ENCODE measurements around the gene SRMS.

The SRMS gene

GRCh38 chr20:63556873-63557478 lies 9.4 kb upstream of the SRMS start:
- Histone ChIP-seq H3K4me3 (ENCODE audit: low read depth in 1 of 2, low read length in 1 of 2) (no peak overlapping the region), H3K36me3 (peaks cover 65% of the 10 kb centered on the region), H3K9me3 (peaks cover 2% of the 10 kb centered on the region), H3K4me1 (ENCODE audit: control insufficient read depth in 1 of 2, insufficient read depth in 1 of 2, low read depth in 1 of 2, low read length in 1 of 2) (peaks cover 9 to 17% of the 10 kb centered on the region in 2 experiments), H3K27ac (no peak overlapping the region), H3K27me3 (peaks cover 48% of the 10 kb centered on the region)
- no peak for TF ChIP-seq CTCF (IDR thresholded peaks at IDR 0.05)

GRCh38 chr20:63555661-63556381 lies 8.3 kb upstream of the SRMS start:
- TF ChIP-seq CTCF (IDR thresholded peaks at IDR 0.05), result no peak
- H3K36me3 ChIP-seq, result peaks cover 53% of the 10 kb centered on the region

GRCh38 chr20:63554361-63555278 lies 7.1 kb upstream of the SRMS start:
- Histone ChIP-seq H3K4me1 (ENCODE audit: control insufficient read depth in 1 of 2, insufficient read depth in 1 of 2, low read depth in 1 of 2, low read length in 1 of 2) (peaks cover 9 to 17% of the 10 kb centered on the region in 2 experiments), H3K27ac (no peak overlapping the region), H3K9me3 (no peaks in the 10 kb centered on the region), H3K36me3 (peaks cover 41% of the 10 kb centered on the region), H3K27me3 (peaks cover 72% of the 10 kb centered on the region), H3K4me3 (ENCODE audit: low read depth in 1 of 2, low read length in 1 of 2) (peak overlapping the region; percentile 32 to 55)
- TF ChIP-seq CTCF (IDR thresholded peaks at IDR 0.05), result no peak

More at GRCh38 chr20:63555661-63556381, 8.3 kb upstream of the SRMS start:
- peaks cover 2% of the 10 kb centered on the region for H3K9me3 ChIP-seq
- peaks cover 9 to 17% of the 10 kb centered on the region in 2 experiments for H3K4me1 ChIP-seq (ENCODE audit: control insufficient read depth in 1 of 2, insufficient read depth in 1 of 2, low read depth in 1 of 2, low read length in 1 of 2)
- peaks cover 60% of the 10 kb centered on the region for H3K27me3 ChIP-seq
- no peak overlapping the region for H3K27ac ChIP-seq
- H3K4me3 ChIP-seq (ENCODE audit: low read depth in 1 of 2, low read length in 1 of 2), result no peak overlapping the region

- Histone ChIP-seq H3K9me3 (no peaks in the 10 kb centered on the region), H3K27me3 (peaks cover 79% of the 10 kb centered on the region), H3K27ac (peak within 1 kb of the TSS; percentile 21), H3K4me3 (ENCODE audit: low read depth in 1 of 2, low read length in 1 of 2) (peak within 1 kb of the TSS; percentile 55 to 60), H3K4me1 (ENCODE audit: control insufficient read depth in 1 of 2, insufficient read depth in 1 of 2, low read depth in 1 of 2, low read length in 1 of 2) (peaks cover 9 to 17% of the 10 kb centered on the region in 2 experiments), H3K36me3 (peaks cover 34% of the 10 kb centered on the region)
- no peak for TF ChIP-seq CTCF (IDR thresholded peaks at IDR 0.05)
These were observed 6.4 kb upstream of the SRMS start, which contains the start of gene FNDC11 for GRCh38 chr20:63553933-63554290. FNDC11 (plus strand) TSS chr20:63554159; CDS start chr20:63555664, 1,505 bp downstream.

GRCh38 chr20:63553251-63553932 lies 5.8 kb upstream of the SRMS start:
- peaks cover 29% of the 10 kb centered on the region for H3K36me3 ChIP-seq
- peaks cover 84% of the 10 kb centered on the region for H3K27me3 ChIP-seq
- H3K9me3 ChIP-seq, result no peaks in the 10 kb centered on the region
- H3K4me3 ChIP-seq (ENCODE audit: low read depth in 1 of 2, low read length in 1 of 2), result peak overlapping the region; percentile 55 to 60
- H3K27ac ChIP-seq, result peak overlapping the region; percentile 21
- TF ChIP-seq CTCF (IDR thresholded peaks at IDR 0.05), result no peak
- peaks cover 9 to 17% of the 10 kb centered on the region in 2 experiments for H3K4me1 ChIP-seq (ENCODE audit: control insufficient read depth in 1 of 2, insufficient read depth in 1 of 2, low read depth in 1 of 2, low read length in 1 of 2)
